Measurements from ENCODE around the gene LAMA5.

Gene LAMA5

DNA sequence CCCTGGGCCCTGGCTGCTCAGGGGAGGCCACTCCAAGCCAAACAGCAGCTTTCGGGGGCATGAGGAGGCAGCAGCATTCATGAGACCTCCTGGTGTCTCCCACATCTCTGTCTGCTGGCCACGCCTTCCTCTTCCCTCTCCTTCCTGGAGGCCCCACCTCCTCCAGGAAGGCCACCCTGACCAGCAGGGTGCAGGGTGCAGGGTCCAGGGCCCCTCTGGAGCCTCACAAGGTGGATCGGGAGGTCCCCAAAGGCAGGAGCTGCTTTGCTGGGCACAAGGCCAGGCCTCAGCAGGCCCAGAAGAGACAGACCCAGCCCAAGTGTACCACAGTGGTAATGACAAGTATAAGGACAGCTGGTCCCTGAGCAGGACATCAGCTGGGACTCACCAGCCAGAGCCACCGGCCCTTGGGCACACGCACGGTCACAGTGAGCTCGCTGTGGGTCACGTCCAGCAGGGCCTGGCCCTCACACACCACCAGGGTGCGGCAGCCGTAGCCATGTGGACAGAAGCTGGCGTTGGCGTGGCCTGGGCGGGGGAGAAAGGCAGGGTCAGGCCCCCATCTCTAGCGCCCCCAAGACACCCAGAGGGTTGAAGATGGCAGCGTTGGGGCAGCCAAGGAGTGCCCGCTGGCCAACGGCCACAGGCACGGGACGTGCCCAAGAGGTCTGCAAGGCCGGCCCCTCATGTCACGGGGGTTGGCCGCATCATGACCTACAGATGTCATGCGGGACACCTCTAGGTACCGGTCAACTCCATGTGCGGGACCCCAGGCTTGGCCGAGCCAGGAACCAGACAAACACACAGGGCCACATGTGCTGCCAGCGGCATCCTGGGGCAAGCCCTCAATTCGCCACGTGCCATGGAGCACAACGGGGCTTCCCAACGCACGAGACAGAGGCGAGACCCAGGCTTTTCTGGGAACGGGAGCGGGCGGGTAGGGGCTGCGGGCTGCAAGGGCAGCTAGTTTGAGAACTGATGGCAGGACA, 37.4 kb downstream of the LAMA5 start:
- H4K20me1 ChIP-seq (ENCODE audit: insufficient read depth): no peaks in the 10 kb centered on the region
- H3K4me1 ChIP-seq (ENCODE audit: low read depth, poor library complexity, severe bottlenecking): no peaks in the 10 kb centered on the region
- no peak overlapping the region for H3K4me2 ChIP-seq
- TF ChIP-seq, protein P1, sequence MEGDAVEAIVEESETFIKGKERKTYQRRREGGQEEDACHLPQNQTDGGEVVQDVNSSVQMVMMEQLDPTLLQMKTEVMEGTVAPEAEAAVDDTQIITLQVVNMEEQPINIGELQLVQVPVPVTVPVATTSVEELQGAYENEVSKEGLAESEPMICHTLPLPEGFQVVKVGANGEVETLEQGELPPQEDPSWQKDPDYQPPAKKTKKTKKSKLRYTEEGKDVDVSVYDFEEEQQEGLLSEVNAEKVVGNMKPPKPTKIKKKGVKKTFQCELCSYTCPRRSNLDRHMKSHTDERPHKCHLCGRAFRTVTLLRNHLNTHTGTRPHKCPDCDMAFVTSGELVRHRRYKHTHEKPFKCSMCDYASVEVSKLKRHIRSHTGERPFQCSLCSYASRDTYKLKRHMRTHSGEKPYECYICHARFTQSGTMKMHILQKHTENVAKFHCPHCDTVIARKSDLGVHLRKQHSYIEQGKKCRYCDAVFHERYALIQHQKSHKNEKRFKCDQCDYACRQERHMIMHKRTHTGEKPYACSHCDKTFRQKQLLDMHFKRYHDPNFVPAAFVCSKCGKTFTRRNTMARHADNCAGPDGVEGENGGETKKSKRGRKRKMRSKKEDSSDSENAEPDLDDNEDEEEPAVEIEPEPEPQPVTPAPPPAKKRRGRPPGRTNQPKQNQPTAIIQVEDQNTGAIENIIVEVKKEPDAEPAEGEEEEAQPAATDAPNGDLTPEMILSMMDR (conservative IDR thresholded peaks at IDR 0.05; ENCODE audit: low read depth, low read length): no peak
- no peaks in the 10 kb centered on the region for H3K27me3 ChIP-seq (ENCODE audit: insufficient read depth, low read depth)
- H2AFZ ChIP-seq (ENCODE audit: low read depth): no peak overlapping the region
- H3K79me2 ChIP-seq (ENCODE audit: insufficient read depth, low read depth): no peaks in the 10 kb centered on the region
- no peak overlapping the region for H3K27ac ChIP-seq
- H3K9ac ChIP-seq: no peak overlapping the region
- H3K36me3 ChIP-seq (ENCODE audit: insufficient read depth): no peaks in the 10 kb centered on the region
- H3K4me3 ChIP-seq (IDR thresholded peaks at IDR 0.05; ENCODE audit: insufficient read depth, low read depth, low read length): no peak overlapping the region

DNA sequence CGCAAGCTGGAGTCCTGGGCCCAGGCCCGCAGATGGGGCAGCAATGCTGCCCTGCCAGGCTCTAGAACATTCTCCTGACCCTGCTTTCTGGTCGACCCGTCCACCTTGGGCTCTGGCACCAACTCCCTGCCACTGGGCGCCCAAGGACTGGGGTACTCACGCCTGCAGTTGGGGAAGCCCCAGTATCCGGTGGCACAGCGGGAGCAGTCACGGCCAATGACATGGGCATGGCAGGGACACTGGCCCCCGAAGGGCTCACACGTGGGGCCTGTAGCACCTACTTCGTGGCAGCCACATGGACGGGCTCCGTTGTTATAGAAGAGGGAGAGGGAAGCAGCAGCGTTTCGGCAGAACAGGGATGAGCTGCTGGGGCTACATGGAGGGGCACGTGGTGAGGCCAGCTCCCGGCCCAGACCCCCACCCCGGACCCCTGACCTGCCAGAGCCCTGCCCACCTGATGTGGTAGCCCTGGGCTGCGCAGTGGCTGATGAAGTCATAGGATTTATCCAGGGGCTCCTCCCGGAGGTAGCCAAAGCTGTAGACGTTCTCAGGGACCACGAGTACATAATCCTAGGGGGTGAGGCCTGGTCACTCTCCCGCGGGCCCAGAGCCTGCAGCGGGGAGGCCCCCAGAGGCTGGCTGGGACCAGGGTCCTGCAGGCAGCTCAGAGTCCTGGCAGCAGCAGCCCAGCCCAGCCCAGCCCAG, 38.3 kb downstream of the LAMA5 start:
- no peaks in the 10 kb centered on the region for H3K36me3 ChIP-seq (ENCODE audit: insufficient read depth)
- no peak overlapping the region for H3K4me3 ChIP-seq (IDR thresholded peaks at IDR 0.05; ENCODE audit: insufficient read depth, low read depth, low read length)
- no peak overlapping the region for H3K27ac ChIP-seq
- no peak overlapping the region for H3K9ac ChIP-seq
- no peaks in the 10 kb centered on the region for H3K27me3 ChIP-seq (ENCODE audit: insufficient read depth, low read depth)
- TF ChIP-seq, protein P1 (conservative IDR thresholded peaks at IDR 0.05; ENCODE audit: low read depth, low read length): no peak
- H2AFZ ChIP-seq (ENCODE audit: low read depth): no peak overlapping the region
- no peaks in the 10 kb centered on the region for H3K4me1 ChIP-seq (ENCODE audit: low read depth, poor library complexity, severe bottlenecking)
- H4K20me1 ChIP-seq (ENCODE audit: insufficient read depth): no peaks in the 10 kb centered on the region
- H3K4me2 ChIP-seq: no peak overlapping the region
- H3K79me2 ChIP-seq (ENCODE audit: insufficient read depth, low read depth): no peaks in the 10 kb centered on the region

DNA sequence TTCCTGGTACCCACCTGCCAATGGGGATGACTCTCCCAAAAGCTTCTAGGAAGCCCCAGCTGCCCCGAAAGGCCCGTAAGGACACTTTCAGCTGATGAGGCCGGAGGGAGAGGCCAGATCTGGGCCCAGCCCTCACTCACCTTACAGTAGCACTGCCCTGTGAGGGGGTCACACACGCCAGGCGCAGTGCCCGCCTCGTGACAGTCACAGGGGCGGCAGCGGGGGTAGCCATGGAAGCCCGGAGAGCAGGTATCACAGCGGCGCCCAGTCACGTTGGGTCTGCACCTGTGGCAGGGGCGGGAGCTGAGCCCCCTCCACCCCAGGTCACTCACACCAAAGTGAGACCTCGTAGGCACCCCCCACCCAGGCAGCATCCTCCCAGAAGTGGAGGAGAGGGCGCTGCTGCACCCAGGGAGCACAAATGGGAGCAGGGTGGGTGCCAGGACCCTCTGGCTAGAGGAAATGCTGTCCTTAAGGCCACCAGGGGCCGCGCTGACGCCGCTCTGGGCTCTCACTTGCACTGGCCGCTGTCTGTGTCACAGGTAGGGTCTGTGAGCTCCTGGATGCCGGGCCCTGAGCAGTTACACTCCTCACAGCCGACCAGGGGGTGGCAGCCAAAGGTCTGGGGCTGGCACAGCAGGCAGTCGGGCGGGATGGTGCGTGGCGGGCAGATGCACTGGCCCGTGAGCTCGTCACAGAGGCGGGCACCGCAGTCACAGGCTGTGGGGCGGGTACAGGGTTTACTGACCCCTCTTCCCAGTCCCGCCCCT, 39.2 kb downstream of the LAMA5 start:
- Histone ChIP-seq H3K79me2 (ENCODE audit: insufficient read depth, low read depth) (no peaks in the 10 kb centered on the region), H3K9ac (no peak overlapping the region), H3K27me3 (ENCODE audit: insufficient read depth, low read depth) (no peaks in the 10 kb centered on the region), H3K27ac (no peak overlapping the region), H2AFZ (ENCODE audit: low read depth) (no peak overlapping the region), H3K4me2 (no peak overlapping the region), H3K4me1 (ENCODE audit: low read depth, poor library complexity, severe bottlenecking) (no peaks in the 10 kb centered on the region), H3K36me3 (ENCODE audit: insufficient read depth) (no peaks in the 10 kb centered on the region), H3K4me3 (IDR thresholded peaks at IDR 0.05; ENCODE audit: insufficient read depth, low read depth, low read length) (no peak overlapping the region), H4K20me1 (ENCODE audit: insufficient read depth) (no peaks in the 10 kb centered on the region)
- TF ChIP-seq, protein P1 (conservative IDR thresholded peaks at IDR 0.05; ENCODE audit: low read depth, low read length): no peak

DNA sequence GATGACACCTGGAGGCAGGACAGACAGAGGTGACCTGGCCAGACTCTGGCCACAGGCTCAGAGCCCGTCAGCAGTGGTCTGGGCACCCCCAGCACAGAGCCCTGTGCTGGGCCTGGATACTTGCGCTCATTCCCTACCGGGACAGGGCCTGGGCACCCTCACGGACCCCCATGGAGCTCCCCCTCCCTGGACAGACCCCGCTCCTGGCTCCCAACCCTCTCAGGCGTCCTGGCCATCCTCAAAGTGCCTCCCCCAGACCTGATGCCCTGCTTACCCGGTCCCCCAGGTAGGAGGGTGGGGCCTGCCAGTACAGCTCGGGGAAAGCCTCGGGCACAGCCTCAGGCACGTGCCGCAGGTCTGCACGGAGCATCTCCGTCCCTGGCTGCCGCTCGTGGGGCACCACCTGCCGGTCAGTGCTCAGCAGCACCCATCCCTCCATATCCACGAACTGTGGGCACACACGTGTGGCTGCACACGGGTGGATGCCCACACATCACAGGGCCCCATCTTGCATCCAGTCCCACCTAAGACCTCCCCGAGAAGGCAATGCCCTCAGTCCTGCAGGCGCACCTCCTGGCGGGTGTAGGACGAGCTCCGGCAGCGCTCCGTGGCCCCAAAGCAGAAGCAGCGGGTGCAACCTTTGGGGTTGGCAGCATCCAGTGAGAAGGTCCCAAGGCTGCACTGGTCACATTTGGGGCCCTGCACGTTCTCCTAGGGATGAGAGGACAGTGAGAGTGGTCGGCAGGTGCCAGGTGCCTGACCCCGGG, 40.0 kb downstream of the LAMA5 start:
- Histone ChIP-seq H3K27ac (no peak overlapping the region), H3K9ac (no peak overlapping the region), H4K20me1 (ENCODE audit: insufficient read depth) (no peaks in the 10 kb centered on the region), H2AFZ (ENCODE audit: low read depth) (no peak overlapping the region), H3K4me3 (IDR thresholded peaks at IDR 0.05; ENCODE audit: insufficient read depth, low read depth, low read length) (no peak overlapping the region), H3K4me1 (ENCODE audit: low read depth, poor library complexity, severe bottlenecking) (peaks cover 1% of the 10 kb centered on the region), H3K27me3 (ENCODE audit: insufficient read depth, low read depth) (no peaks in the 10 kb centered on the region), H3K4me2 (no peak overlapping the region), H3K79me2 (ENCODE audit: insufficient read depth, low read depth) (no peaks in the 10 kb centered on the region), H3K36me3 (ENCODE audit: insufficient read depth) (no peaks in the 10 kb centered on the region)
- TF ChIP-seq, protein P1 (conservative IDR thresholded peaks at IDR 0.05; ENCODE audit: low read depth, low read length): no peak
